GM21381 (cell line): ENCODE data around the gene ADAMTS17.
"Not testable (repeated sequence)": the region's sequence is repeated elsewhere in the genome, so short reads cannot be mapped to it uniquely, and the experiment has no call there.

Experiments
- ATAC-seq: cut with Tn5 transposase; IDR thresholded peaks from one replicate; pipeline ENCODE4 v1.9.1; 2021; ENCODE audit warnings: mild to moderate bottlenecking, moderate library complexity; ENCODE audit not compliant: unreplicated experiment

ADAMTS17 gene

GRCh38 chr15:100339999-100340398 lies 1.8 kb downstream of the ADAMTS17 start:
- ATAC-seq: no peak

- not testable (repeated sequence) for ATAC-seq
These were observed 2.3 kb downstream of the ADAMTS17 start for GRCh38 chr15:100339451-100339850.

GRCh38 chr15:100338971-100339444 lies 2.8 kb downstream of the ADAMTS17 start:
- no peak for ATAC-seq

- no peak for ATAC-seq
These were observed 3.5 kb downstream of the ADAMTS17 start for GRCh38 chr15:100338247-100338646.

- ATAC-seq: no peak
These were observed 4.4 kb downstream of the ADAMTS17 start for GRCh38 chr15:100337096-100338044.

- no peak for ATAC-seq
These were observed 5.7 kb downstream of the ADAMTS17 start for GRCh38 chr15:100336061-100336460.

GRCh38 chr15:100335335-100335999 lies 6.3 kb downstream of the ADAMTS17 start:
- no peak for ATAC-seq

GRCh38 chr15:100334905-100335304 lies 6.9 kb downstream of the ADAMTS17 start:
- no peak for ATAC-seq

GRCh38 chr15:100334456-100334855 lies 7.3 kb downstream of the ADAMTS17 start:
- no peak for ATAC-seq

- no peak for ATAC-seq
These were observed 7.8 kb downstream of the ADAMTS17 start for GRCh38 chr15:100334015-100334414.

GRCh38 chr15:100333236-100333635 lies 8.5 kb downstream of the ADAMTS17 start:
- ATAC-seq: no peak

GRCh38 chr15:100332721-100333120 lies 9.1 kb downstream of the ADAMTS17 start:
- no peak for ATAC-seq

GRCh38 chr15:100332231-100332630 lies 9.5 kb downstream of the ADAMTS17 start:
- ATAC-seq: no peak

- ATAC-seq: no peak
These were observed 11.1 kb downstream of the ADAMTS17 start for GRCh38 chr15:100330629-100331215.

GRCh38 chr15:100330221-100330620 lies 11.6 kb downstream of the ADAMTS17 start:
- ATAC-seq: no peak

- ATAC-seq: no peak
These were observed 13.0 kb downstream of the ADAMTS17 start for GRCh38 chr15:100328796-100329195.

- no peak for ATAC-seq
These were observed 22.9 kb downstream of the ADAMTS17 start for GRCh38 chr15:100318880-100319279.

- no peak for ATAC-seq
These were observed 26.9 kb downstream of the ADAMTS17 start for GRCh38 chr15:100314809-100315400.

GRCh38 chr15:100311833-100312476 lies 29.8 kb downstream of the ADAMTS17 start:
- no peak for ATAC-seq

GRCh38 chr15:100311154-100311625 lies 30.6 kb downstream of the ADAMTS17 start:
- no peak for ATAC-seq
